ENCODE data around the gene CNPY4.

Gene CNPY4

GRCh38 chr7:100152937-100153666 lies 33.7 kb downstream of the CNPY4 start:
- no peak for DNase-seq

GRCh38 chr7:100153708-100154535 lies 34.5 kb downstream of the CNPY4 start:
- DNase-seq, result no peak

GRCh38 chr7:100154651-100155491 lies 35.4 kb downstream of the CNPY4 start:
- DNase-seq, result no peak

- DNase-seq, result no peak
Measured at GRCh38 chr7:100155553-100156317, 36.3 kb downstream of the CNPY4 start.

GRCh38 chr7:100156331-100157068 lies 37.1 kb downstream of the CNPY4 start:
- no peak for DNase-seq

- DNase-seq, result no peak
Measured at GRCh38 chr7:100157069-100157333, 37.6 kb downstream of the CNPY4 start.

GRCh38 chr7:100157334-100158228 lies 38.1 kb downstream of the CNPY4 start:
- DNase-seq, result peak; percentile 28

GRCh38 chr7:100158229-100159098 lies 39.0 kb downstream of the CNPY4 start, which contains the start of gene TRAPPC14:
Gene TRAPPC14, minus strand, starts transcription at chr7:100158723. Its CDS starts 224 bp downstream, at chr7:100158499.
- peak; percentile 92 for DNase-seq

- DNase-seq, result no peak
Measured at GRCh38 chr7:100159099-100159623, 39.7 kb downstream of the CNPY4 start.

- no peak for DNase-seq
Measured at GRCh38 chr7:100160067-100160466, 40.6 kb downstream of the CNPY4 start.

- DNase-seq, result no peak
Measured at GRCh38 chr7:100163006-100163531, 43.6 kb downstream of the CNPY4 start.

- DNase-seq, result no peak
Measured at GRCh38 chr7:100163871-100164270, 44.4 kb downstream of the CNPY4 start.

GRCh38 chr7:100166317-100166940 lies 47.0 kb downstream of the CNPY4 start:
- no peak for DNase-seq

GRCh38 chr7:100166970-100167911 lies 47.8 kb downstream of the CNPY4 start:
- DNase-seq, result no peak

- no peak for DNase-seq
Measured at GRCh38 chr7:100167912-100168323, 48.5 kb downstream of the CNPY4 start.

GRCh38 chr7:100169147-100169850 lies 49.9 kb downstream of the CNPY4 start:
- no peak for DNase-seq
